SIG-M5 (cell line): Measurements from ENCODE around the gene ADGRG1.

Source experiments
- DNase-seq: peaks from one replicate; lab custom pipeline; 2025; lab: John Stamatoyannopoulos, UW

Gene ADGRG1

DNA sequence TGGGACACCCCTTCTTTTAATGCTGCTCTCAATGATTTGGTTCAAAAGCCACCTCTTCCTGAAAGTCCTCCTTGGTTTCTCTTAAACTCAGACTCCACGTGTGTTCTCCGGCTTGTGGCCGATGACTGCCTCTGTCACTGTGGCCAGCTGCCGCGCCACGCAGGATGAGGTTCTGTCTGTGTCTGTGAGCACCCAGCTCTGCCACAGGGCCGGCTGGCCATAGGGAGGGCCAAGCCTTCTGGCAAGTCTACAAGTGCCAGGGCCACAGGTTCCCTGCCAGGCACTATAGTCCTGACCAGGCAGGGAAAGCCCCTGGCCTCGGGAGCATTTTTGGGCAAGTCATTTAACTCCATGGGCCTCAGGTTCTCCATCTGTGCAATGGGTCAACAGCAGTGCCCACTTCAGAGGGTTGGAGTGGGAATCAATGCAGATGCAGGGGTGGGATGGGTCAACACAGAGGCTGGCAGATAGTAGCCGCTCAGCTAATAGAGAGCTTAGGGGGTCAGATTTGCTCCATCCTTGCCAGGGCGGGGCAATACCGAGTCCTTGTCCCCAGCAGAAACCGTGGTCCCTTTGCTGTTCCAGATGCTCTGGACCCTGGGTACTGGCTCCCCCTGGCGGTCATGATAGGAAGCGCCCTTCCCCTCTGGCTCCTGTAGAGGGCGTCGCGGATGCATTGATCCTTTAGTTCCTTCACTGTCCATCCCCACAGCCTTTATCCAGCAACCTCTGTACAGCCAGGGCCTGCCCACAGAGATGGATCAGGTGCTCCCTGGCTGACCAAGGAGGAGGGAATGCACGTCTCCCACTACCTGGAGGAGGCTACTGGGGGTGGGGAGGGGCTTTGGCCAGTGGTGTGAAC, 20.4 kb downstream of the ADGRG1 start:
- no peak for DNase-seq

DNA sequence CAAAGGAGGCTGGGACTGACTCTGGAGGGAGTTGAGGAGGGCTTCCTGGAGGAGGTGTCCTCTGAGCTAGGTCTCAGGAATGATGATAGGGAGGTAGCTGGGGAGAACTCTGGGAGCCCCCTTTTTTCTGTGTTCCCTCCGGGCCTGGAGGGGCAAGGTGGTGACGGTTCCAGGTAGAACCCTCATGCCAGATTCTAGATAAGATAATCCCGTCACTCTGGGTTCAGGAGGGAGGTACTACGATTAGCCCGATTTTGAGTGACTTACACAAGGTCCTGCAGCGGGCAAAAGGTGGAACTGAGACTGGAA, 21.0 kb downstream of the ADGRG1 start:
- no peak for DNase-seq

DNA sequence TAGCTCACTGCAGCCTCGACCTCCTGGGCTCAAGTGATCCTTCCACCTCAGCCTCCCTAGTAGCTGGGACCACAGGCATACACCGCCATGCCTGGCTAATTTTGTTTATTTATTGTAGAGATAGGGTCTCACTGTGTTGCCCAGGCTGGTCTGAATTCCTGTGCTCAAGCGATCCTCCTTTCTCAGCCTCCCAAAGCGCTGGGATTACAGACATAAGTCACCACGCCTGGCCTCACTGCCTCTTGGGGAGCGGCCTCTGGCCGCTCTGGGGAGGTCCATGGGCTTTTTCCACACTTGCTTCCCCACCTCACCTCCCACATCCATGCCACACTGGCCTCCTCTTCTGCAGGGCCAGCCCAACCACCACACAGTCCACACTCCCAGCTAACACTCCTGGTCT, 21.4 kb downstream of the ADGRG1 start:
- DNase-seq = no peak

DNA sequence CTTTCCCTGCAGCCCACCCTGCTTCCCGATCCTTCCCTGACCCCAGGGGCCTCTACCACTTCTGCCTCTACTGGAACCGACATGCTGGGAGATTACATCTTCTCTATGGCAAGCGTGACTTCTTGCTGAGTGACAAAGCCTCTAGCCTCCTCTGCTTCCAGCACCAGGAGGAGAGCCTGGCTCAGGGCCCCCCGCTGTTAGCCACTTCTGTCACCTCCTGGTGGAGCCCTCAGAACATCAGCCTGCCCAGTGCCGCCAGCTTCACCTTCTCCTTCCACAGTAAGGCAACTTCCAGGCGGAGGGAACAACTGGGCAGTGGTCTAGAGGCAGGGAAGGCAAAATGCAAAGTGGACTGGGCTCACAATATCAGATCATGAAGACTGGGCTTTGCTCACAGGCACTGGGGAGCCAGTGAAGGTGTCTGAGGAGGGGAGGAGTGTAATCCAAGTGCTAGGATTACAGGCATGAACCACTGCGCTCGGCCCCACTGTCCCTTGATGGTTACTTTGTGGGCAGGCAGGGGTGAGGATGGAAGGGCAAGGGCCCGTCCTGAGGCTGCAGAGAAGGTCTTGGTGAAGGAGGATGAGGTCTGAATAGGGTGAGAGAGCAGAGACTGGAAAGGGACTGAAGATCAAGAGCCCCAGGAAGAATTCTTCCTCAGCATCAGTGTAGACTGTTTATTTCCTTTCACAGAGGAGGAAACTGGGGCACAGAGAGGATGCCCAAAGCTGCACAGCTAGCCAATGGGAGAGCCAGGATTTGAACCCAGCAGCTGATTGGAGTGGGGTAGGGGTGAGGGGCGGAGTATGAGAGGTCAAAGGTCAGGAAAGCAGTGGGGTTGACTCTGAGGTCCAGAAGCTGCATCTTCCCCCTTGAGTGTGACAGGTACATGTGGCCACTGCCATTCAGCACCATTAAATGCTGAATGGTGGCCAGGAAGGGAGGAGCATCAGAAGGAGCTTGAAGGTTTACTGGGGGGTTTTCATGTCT, 23.2 kb downstream of the ADGRG1 start:
- DNase-seq = no peak

DNA sequence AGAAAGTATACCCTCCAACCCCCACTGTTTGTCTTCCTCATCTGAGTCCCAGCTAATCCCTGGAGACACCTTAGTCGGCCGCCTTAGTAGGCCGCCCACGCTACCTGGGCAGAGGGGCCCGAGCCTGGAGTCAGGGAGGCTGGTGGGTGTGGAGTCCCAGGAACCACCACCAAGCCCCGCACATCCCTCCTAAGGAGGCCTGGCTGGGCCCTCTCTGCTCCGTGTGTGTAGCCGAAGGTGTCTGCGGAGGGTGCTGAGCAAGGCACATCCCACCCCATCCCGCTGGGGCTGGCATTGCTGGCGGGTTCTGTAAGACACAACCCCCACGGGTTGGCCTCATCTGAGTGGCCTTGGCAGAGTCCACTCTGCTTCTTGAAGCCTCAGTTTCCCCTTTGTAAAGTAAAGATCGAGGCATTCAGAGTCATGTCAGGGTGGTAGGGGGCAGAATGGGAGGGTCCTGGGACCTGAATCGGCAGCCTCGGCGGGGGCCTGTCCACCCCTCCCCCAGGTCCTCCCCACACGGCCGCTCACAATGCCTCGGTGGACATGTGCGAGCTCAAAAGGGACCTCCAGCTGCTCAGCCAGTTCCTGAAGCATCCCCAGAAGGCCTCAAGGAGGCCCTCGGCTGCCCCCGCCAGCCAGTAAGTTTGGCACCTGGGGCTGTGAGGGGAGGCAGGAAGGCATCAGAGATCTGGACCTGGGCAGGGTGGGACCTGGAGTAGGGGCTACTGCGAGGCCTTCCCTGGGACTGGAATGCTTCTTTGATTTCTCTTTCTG, 24.5 kb downstream of the ADGRG1 start:
- no peak for DNase-seq

DNA sequence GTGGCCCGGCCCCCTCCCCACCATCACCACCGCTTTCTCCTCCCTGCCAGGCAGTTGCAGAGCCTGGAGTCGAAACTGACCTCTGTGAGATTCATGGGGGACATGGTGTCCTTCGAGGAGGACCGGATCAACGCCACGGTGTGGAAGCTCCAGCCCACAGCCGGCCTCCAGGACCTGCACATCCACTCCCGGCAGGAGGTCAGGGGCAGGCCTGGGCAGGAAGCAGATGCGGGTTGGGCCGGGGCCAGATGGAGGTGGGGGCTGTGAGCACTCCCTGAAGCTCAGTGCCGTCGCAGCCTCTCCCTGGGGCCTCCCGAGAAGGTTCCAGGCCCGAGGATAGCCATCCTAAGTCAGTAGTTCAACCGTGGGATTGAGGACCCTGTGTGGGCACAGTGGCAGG, 25.5 kb downstream of the ADGRG1 start:
- no peak for DNase-seq

DNA sequence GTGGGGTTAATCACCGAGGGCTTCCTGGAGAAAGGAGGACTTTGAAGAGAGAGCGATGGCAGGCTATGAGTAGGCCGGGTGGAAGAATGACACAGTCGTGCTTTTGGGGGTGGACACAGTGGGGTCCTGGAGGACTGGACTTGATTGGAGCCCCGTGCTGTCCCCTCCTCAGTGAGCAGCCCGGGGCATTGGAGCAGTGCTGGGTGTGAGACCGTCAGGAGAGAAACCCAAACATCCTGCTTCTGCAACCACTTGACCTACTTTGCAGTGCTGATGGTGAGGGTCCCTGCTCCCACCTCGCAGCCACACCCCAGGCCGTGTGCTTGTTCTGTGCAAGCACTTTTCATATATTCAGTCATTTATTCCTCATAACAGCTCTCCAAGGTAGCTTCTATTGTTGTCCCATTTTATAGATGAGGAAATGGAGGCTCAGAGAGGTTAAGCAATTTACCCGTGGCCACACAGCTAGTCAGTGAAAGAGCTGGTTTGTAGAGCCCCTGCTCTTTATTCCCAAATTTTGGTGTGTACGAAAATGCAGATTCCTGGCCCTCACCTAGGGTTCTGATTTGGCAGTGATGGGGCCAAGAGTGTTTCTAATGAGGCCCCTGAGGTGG, 28.0 kb downstream of the ADGRG1 start:
- no peak for DNase-seq

DNA sequence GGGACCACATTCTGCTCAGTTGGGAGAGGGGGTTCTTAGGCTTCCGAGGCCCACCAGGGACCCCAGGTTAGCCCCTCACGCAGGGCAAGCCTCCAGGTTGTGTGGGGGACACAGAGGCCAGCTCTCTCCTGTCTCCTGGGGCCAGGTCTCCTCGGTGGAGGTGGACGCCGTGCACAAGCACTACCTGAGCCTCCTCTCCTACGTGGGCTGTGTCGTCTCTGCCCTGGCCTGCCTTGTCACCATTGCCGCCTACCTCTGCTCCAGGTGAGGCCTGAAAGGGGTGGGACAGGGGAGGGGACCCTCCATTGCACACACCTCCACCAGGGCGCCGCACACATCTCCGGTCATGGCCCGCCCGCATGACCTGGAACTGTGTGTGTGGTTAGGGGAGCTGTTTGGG, 28.8 kb downstream of the ADGRG1 start:
- DNase-seq = no peak

DNA sequence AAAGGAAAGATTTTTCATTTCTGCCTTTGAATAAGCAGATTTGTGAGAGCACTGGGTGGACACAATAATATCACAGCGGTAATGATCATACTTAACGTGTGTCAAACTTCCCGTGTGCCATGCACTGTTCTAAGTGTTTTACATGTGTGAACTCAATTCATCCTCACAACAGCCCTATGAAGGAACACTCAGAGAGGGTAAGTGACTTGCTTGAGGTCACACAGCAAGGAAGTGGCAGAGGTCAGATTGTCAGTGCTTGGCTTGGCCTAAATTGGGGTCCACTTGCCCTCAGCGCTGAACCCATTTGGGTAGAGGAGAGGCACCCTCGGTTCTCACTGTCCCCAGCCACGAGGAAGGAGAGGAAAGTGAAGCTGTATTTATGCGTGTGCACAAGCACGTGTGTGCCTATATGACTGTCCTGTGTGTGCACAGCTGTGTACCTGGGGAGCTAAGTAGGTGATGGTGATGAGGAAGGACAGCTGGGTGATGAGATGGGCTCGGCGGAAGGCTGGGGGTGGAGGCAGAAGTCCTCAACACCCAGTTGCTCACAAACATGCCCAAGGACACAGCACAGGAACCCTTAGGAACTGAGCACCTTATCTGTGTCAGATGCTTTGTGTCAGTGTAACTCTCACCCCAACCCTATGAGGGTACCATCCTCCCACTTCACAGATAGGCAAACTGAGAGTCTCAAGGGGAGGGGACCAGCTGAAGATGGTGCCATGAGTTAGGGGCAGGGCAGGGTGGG, 29.9 kb downstream of the ADGRG1 start:
- DNase-seq = no peak

DNA sequence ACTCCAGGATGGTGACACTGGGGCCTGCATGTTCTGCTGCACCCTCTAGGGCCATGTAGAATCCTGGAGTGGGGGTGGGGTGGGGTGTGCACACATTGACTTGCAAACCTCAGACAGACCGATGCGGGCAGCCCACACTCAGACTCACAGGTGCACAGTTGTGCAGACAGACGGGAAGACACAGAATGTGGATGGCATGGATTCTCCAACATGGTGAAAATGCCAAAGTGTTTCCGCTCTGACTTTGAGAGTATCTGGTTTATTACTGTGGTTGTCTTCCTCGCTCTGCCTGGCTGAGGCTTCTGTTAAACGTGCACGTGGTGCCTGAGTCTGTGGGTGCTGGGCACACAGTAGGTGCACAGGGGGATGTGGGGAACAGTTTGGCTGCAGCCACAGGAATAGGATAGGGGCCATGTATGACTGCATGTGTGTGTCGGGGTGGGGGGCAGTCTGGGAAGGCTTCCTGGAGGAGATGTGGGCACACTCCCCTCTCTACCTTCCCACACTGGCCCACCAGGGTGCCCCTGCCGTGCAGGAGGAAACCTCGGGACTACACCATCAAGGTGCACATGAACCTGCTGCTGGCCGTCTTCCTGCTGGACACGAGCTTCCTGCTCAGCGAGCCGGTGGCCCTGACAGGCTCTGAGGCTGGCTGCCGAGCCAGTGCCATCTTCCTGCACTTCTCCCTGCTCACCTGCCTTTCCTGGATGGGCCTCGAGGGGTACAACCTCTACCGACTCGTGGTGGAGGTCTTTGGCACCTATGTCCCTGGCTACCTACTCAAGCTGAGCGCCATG, 30.6 kb downstream of the ADGRG1 start:
- no peak for DNase-seq

DNA sequence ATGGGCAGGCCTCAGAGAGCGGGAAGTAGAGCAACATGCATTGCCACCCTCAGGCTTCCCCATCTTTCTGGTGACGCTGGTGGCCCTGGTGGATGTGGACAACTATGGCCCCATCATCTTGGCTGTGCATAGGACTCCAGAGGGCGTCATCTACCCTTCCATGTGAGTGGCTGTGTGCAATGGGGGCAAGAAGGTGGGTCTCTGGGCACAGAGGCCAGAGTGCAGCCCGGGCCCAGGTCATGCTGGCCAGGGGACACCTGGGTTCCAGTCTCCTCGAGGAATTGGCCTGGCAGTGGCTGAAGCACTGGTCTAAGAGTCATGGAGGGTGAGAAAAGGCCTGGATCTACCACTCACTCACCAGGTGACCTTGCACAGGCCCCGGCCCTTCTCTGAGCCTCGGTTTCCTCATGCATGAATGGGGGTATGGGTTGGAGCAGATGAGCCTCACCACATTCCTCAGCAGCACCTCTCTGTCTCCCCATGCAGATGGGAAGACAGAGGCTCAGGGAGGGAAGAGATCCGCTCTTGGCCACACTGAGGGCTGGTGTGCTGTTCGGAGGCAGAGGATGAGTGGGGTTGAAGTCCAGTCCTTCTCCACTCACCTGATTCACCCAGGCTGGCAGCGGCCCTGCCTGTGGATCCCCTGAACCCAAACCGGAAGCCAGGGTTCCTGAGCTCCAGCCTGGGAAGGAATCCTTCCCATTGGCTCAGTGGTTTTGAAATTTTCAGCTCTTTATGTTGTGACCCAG, 32.5 kb downstream of the ADGRG1 start:
- no peak for DNase-seq

DNA sequence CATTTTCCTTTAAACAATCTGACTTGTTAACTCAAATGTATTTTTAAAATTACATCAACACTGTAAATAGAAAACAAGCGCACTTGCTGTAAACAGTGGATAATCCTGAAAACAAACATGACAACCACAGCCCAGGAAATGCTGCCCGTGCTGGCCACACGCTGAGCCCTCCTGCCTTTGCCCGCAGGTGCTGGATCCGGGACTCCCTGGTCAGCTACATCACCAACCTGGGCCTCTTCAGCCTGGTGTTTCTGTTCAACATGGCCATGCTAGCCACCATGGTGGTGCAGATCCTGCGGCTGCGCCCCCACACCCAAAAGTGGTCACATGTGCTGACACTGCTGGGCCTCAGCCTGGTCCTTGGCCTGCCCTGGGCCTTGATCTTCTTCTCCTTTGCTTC, 33.1 kb downstream of the ADGRG1 start:
- DNase-seq = no peak

DNA sequence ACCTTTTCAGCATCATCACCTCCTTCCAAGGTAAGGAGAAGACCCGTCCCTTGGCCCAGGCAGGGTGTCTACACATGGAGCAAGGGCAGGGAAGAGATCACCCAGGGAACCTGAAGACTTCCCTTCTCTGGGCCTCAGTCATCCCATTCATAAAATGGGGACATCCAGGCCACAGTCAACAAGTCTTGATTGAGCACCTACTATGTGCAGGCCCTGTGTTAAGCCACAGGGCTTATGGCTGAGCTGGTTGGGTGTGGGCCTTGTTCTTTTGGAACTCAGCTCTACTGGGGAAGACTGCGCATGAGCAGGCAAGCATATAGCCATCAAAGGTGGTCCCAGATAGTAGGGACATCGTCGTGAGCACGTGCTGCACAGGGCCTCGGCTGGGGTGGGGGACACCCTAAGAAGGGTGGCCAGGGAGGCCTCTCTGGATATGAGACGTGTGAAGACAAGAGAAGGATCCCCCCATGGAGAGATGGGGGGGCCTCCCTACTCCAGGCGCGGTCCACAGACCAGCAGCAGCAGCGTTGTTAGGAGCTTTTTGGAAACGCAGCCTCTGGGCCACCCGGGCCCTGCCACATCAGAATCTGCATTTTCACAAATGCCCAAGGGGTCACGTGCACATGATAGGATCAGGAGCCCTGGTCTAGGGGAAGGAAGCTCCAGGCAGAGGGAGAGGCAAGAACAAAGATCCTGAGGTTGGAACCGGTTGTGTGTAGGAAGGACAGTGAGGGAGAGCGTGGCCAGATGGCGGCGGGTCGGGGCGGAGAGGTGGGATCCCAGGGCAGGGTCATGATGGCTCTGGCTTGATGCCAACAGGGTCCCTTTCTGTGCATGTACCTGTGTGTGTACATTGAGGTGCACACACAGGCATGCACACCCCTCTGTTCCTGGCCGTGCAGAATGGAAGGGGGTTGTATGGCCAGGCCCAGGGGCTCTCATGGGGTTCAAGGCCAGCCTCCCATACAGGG, 33.8 kb downstream of the ADGRG1 start:
- no peak for DNase-seq

DNA sequence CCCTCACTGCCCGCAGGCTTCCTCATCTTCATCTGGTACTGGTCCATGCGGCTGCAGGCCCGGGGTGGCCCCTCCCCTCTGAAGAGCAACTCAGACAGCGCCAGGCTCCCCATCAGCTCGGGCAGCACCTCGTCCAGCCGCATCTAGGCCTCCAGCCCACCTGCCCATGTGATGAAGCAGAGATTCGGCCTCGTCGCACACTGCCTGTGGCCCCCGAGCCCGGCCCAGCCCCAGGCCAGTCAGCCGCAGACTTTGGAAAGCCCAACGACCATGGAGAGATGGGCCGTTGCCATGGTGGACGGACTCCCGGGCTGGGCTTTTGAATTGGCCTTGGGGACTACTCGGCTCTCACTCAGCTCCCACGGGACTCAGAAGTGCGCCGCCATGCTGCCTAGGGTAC, 35.0 kb downstream of the ADGRG1 start:
- DNase-seq = no peak

DNA sequence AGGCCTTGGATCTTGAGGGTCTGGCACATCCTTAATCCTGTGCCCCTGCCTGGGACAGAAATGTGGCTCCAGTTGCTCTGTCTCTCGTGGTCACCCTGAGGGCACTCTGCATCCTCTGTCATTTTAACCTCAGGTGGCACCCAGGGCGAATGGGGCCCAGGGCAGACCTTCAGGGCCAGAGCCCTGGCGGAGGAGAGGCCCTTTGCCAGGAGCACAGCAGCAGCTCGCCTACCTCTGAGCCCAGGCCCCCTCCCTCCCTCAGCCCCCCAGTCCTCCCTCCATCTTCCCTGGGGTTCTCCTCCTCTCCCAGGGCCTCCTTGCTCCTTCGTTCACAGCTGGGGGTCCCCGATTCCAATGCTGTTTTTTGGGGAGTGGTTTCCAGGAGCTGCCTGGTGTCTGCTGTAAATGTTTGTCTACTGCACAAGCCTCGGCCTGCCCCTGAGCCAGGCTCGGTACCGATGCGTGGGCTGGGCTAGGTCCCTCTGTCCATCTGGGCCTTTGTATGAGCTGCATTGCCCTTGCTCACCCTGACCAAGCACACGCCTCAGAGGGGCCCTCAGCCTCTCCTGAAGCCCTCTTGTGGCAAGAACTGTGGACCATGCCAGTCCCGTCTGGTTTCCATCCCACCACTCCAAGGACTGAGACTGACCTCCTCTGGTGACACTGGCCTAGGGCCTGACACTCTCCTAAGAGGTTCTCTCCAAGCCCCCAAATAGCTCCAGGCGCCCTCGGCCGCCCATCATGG, 35.7 kb downstream of the ADGRG1 start:
- no peak for DNase-seq

DNA sequence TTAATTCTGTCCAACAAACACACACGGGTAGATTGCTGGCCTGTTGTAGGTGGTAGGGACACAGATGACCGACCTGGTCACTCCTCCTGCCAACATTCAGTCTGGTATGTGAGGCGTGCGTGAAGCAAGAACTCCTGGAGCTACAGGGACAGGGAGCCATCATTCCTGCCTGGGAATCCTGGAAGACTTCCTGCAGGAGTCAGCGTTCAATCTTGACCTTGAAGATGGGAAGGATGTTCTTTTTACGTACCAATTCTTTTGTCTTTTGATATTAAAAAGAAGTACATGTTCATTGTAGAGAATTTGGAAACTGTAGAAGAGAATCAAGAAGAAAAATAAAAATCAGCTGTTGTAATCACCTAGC, 36.2 kb downstream of the ADGRG1 start:
- no peak for DNase-seq

DNA sequence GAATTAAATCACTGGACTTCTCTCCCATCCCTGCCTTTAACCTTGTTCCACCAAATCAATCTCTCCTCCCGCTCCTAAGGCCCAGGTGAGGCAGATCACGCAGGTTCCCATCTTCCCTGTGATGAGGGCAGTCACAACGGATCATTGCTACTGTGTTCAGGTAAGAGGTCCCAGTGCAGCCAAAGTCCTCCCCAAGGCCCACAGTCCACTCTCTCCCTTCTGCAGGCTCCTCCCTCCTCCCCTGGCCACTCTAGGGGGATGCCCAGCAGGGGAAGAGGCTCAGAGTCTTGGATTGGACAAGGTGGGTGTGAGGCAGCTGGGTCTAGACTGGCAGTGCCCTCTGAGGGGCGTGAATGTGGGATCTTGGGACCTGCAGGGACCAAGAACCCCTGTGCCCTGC, 37.1 kb downstream of the ADGRG1 start:
- no peak for DNase-seq
